IgD-negative memory B cell (primary cell): Measurements from ENCODE around the gene C5orf15. TPM values are rescaled to one million over a fixed set of nuclear protein-coding genes. Genes with fewer than 3 reads are reported as not detected.

Experiments
- H3K27ac Mint-ChIP-seq, 3 donors: one replicate each; pipeline ENCODE4 v1.8.0; 2020 to 2022; ENCODE audit warnings: mild to moderate bottlenecking in 3 of 3, mixed read lengths in 3 of 3, moderate library complexity in 1 of 3
- H3K27me3 Mint-ChIP-seq: one replicate; pipeline ENCODE4 v1.8.0; 2021; ENCODE audit warnings: mixed read lengths
- H3K36me3 Mint-ChIP-seq: one replicate; pipeline ENCODE4 v1.8.0; 2020; ENCODE audit warnings: mild to moderate bottlenecking, mixed read lengths
- H3K4me1 Mint-ChIP-seq, 3 donors: one replicate each; pipeline ENCODE4 v1.8.0; 2020 to 2022; ENCODE audit warnings: mixed read lengths in 3 of 3, mild to moderate bottlenecking in 1 of 3
- H3K4me3 Mint-ChIP-seq, 4 donors: one replicate each; pipeline ENCODE4 v1.8.0; 2020 to 2022; ENCODE audit warnings: mild to moderate bottlenecking in 4 of 4, mixed read lengths in 4 of 4, moderate library complexity in 3 of 4
- H3K9me3 Mint-ChIP-seq, 3 donors: one replicate each; pipeline ENCODE4 v1.8.0; 2020 to 2021; ENCODE audit warnings: mixed read lengths in 3 of 3, mild to moderate bottlenecking in 1 of 3
- polyA plus RNA-seq: library from polyadenylated mRNA; unstranded; fragments of 300-500 nt; fragmentation: Illumina TruSeq; gene quantifications from one replicate; pipeline ENCODE4 v1.2.3, GENCODE V29; 2021

The C5orf15 gene
- polyA plus RNA-seq, 1 donor from 2014 or later: 25.5 TPM

- Mint-ChIP-seq H3K27me3 (no peaks in the 10 kb centered on the region), H3K27ac (no peak overlapping the region), H3K9me3 (no peaks in the 10 kb centered on the region), H3K36me3 (peaks cover 1% of the 10 kb centered on the region), H3K4me3 (peak overlapping the region in 2 of 4 donors; percentile 34 to 87), H3K4me1 (peaks cover 14 to 42% (median 23%) of the 10 kb centered on the region in 3 donors)
These were observed 49.0 kb downstream of the C5orf15 start for GRCh38 chr5:133919148-133920136.

- peaks cover 14 to 37% (median 19%) of the 10 kb centered on the region in 3 donors for H3K4me1 Mint-ChIP-seq
- H3K27me3 Mint-ChIP-seq: no peaks in the 10 kb centered on the region
- no peak overlapping the region for H3K4me3 Mint-ChIP-seq
- peaks cover 1% of the 10 kb centered on the region for H3K36me3 Mint-ChIP-seq
- no peak overlapping the region for H3K27ac Mint-ChIP-seq
- H3K9me3 Mint-ChIP-seq: no peaks in the 10 kb centered on the region
These were observed 49.7 kb downstream of the C5orf15 start for GRCh38 chr5:133918731-133919130.

GRCh38 chr5:133918316-133918715, 50.1 kb downstream of the C5orf15 start:
- H3K27ac Mint-ChIP-seq: no peak overlapping the region
- no peak overlapping the region for H3K4me3 Mint-ChIP-seq
- no peaks in the 10 kb centered on the region for H3K27me3 Mint-ChIP-seq
- no peaks in the 10 kb centered on the region for H3K9me3 Mint-ChIP-seq
- H3K4me1 Mint-ChIP-seq: peaks cover 14 to 37% (median 19%) of the 10 kb centered on the region in 3 donors
- H3K36me3 Mint-ChIP-seq: peaks cover 1% of the 10 kb centered on the region

GRCh38 chr5:133917785-133918184, 50.6 kb downstream of the C5orf15 start:
- peaks cover 14 to 36% (median 19%) of the 10 kb centered on the region in 3 donors for H3K4me1 Mint-ChIP-seq
- H3K36me3 Mint-ChIP-seq: peaks cover 1% of the 10 kb centered on the region
- H3K27me3 Mint-ChIP-seq: no peaks in the 10 kb centered on the region
- no peaks in the 10 kb centered on the region for H3K9me3 Mint-ChIP-seq
- no peak overlapping the region for H3K4me3 Mint-ChIP-seq
- H3K27ac Mint-ChIP-seq: no peak overlapping the region

GRCh38 chr5:133916914-133917313, 51.5 kb downstream of the C5orf15 start:
- H3K27ac Mint-ChIP-seq: peak overlapping the region in 1 of 3 donors; percentile 31
- no peaks in the 10 kb centered on the region for H3K36me3 Mint-ChIP-seq
- H3K9me3 Mint-ChIP-seq: no peaks in the 10 kb centered on the region
- no peaks in the 10 kb centered on the region for H3K27me3 Mint-ChIP-seq
- no peak overlapping the region for H3K4me3 Mint-ChIP-seq
- H3K4me1 Mint-ChIP-seq: peaks cover 12 to 28% (median 15%) of the 10 kb centered on the region in 3 donors

- no peak overlapping the region for H3K4me3 Mint-ChIP-seq
- no peaks in the 10 kb centered on the region for H3K36me3 Mint-ChIP-seq
- no peaks in the 10 kb centered on the region for H3K9me3 Mint-ChIP-seq
- peaks cover 11 to 28% (median 14%) of the 10 kb centered on the region in 3 donors for H3K4me1 Mint-ChIP-seq
- H3K27ac Mint-ChIP-seq: peak overlapping the region in 1 of 3 donors; percentile 71
- no peaks in the 10 kb centered on the region for H3K27me3 Mint-ChIP-seq
These were observed 51.9 kb downstream of the C5orf15 start for GRCh38 chr5:133916479-133916878.

- Mint-ChIP-seq H3K27ac (peak overlapping the region in 1 of 3 donors; percentile 86), H3K27me3 (no peaks in the 10 kb centered on the region), H3K9me3 (no peaks in the 10 kb centered on the region), H3K36me3 (no peaks in the 10 kb centered on the region), H3K4me3 (no peak overlapping the region), H3K4me1 (peaks cover 1 to 19% (median 4%) of the 10 kb centered on the region in 3 donors)
These were observed 54.0 kb downstream of the C5orf15 start for GRCh38 chr5:133914434-133914833.

GRCh38 chr5:133913413-133914155, 54.8 kb downstream of the C5orf15 start:
- H3K4me3 Mint-ChIP-seq: no peak overlapping the region
- H3K36me3 Mint-ChIP-seq: no peaks in the 10 kb centered on the region
- no peak overlapping the region for H3K27ac Mint-ChIP-seq
- peaks cover 0 to 18% (median 2%) of the 10 kb centered on the region in 3 donors for H3K4me1 Mint-ChIP-seq
- H3K27me3 Mint-ChIP-seq: no peaks in the 10 kb centered on the region
- no peaks in the 10 kb centered on the region for H3K9me3 Mint-ChIP-seq

GRCh38 chr5:133912951-133913350, 55.5 kb downstream of the C5orf15 start:
- peaks cover 0 to 14% (median 2%) of the 10 kb centered on the region in 3 donors for H3K4me1 Mint-ChIP-seq
- H3K9me3 Mint-ChIP-seq: no peaks in the 10 kb centered on the region
- H3K27me3 Mint-ChIP-seq: no peaks in the 10 kb centered on the region
- H3K4me3 Mint-ChIP-seq: no peak overlapping the region
- H3K36me3 Mint-ChIP-seq: no peaks in the 10 kb centered on the region
- no peak overlapping the region for H3K27ac Mint-ChIP-seq

GRCh38 chr5:133910571-133910970, 57.9 kb downstream of the C5orf15 start:
- no peaks in the 10 kb centered on the region for H3K27me3 Mint-ChIP-seq
- H3K27ac Mint-ChIP-seq: no peak overlapping the region
- no peak overlapping the region for H3K4me3 Mint-ChIP-seq
- no peaks in the 10 kb centered on the region for H3K36me3 Mint-ChIP-seq
- no peaks in the 10 kb centered on the region for H3K9me3 Mint-ChIP-seq
- peaks cover 0 to 11% (median 7%) of the 10 kb centered on the region in 3 donors for H3K4me1 Mint-ChIP-seq

GRCh38 chr5:133909603-133910002, 58.8 kb downstream of the C5orf15 start:
- H3K9me3 Mint-ChIP-seq: no peaks in the 10 kb centered on the region
- peaks cover 0 to 11% (median 7%) of the 10 kb centered on the region in 3 donors for H3K4me1 Mint-ChIP-seq
- no peak overlapping the region for H3K27ac Mint-ChIP-seq

GRCh38 chr5:133907075-133907474, 61.4 kb downstream of the C5orf15 start:
- Mint-ChIP-seq H3K4me1 (peaks cover 0 to 11% (median 7%) of the 10 kb centered on the region in 3 donors), H3K27me3 (no peaks in the 10 kb centered on the region), H3K27ac (no peak overlapping the region), H3K4me3 (no peak overlapping the region), H3K36me3 (no peaks in the 10 kb centered on the region), H3K9me3 (no peaks in the 10 kb centered on the region)

More at GRCh38 chr5:133909603-133910002, 58.8 kb downstream of the C5orf15 start:
- H3K4me3 Mint-ChIP-seq: no peak overlapping the region
- H3K36me3 Mint-ChIP-seq: no peaks in the 10 kb centered on the region
- H3K27me3 Mint-ChIP-seq: no peaks in the 10 kb centered on the region

- no peak overlapping the region for H3K27ac Mint-ChIP-seq
- no peaks in the 10 kb centered on the region for H3K9me3 Mint-ChIP-seq
- H3K4me1 Mint-ChIP-seq: peaks cover 0 to 11% (median 7%) of the 10 kb centered on the region in 3 donors
- no peaks in the 10 kb centered on the region for H3K27me3 Mint-ChIP-seq
- peak overlapping the region in 1 of 4 donors; percentile 88 for H3K4me3 Mint-ChIP-seq
- no peaks in the 10 kb centered on the region for H3K36me3 Mint-ChIP-seq
These were observed 62.1 kb downstream of the C5orf15 start for GRCh38 chr5:133906303-133906702.
